GM12878 (cell line): ENCODE data around the gene IGSF11.

Experiments used
- JUND ChIP-seq: IDR thresholded peaks from 2 replicates; pipeline ENCODE4 v1.6.1; 2012; ENCODE audit warnings: low read depth, mild to moderate bottlenecking, low read length, improper control_type of control experiment, moderate library complexity
- POLR2AphosphoS5 ChIP-seq: IDR thresholded peaks from 2 replicates; pipeline ENCODE4 v1.6.1; 2011; ENCODE audit warnings: mild to moderate bottlenecking, low read length, inconsistent platforms
- PRDM15 ChIP-seq: fragments of 450-650 bp; formaldehyde crosslinking; IDR thresholded peaks from 2 replicates; pipeline ENCODE4 v1.4.0; 2020; ENCODE audit warnings: mild to moderate bottlenecking, moderate library complexity
- RELA ChIP-seq: fragments of 450-650 bp; IDR thresholded peaks from 2 replicates; pipeline ENCODE4 v1.8.0; 2014; ENCODE audit warnings: borderline replicate concordance; ENCODE audit not compliant: partially characterized antibody
- SUZ12 ChIP-seq: fragments of 200-600 bp; sonication (generic); IDR thresholded peaks from one replicate; pipeline ENCODE4 v1.6.1; 2018; ENCODE audit warnings: antibody characterized with exemption, mild to moderate bottlenecking; ENCODE audit not compliant: unreplicated experiment

GRCh38 chr3:118991775-118992174 is 42.9 kb downstream of the IGSF11 start:
- TF ChIP-seq JUND (no peak), SUZ12 (no peak), POLR2AphosphoS5 (no peak), RELA (no peak), PRDM15 (CRISPR knock-in tag) (no peak)
